GF-D8 (cell line): ENCODE measurements around the gene BPIFB2.

Experiments
- DNase-seq: peaks from one replicate; lab custom pipeline; 2025; lab: John Stamatoyannopoulos, UW

BPIFB2 gene

GRCh38 chr20:33070111-33071053, 62.9 kb downstream of the BPIFB2 start:
- DNase-seq: no peak

GRCh38 chr20:33071198-33071597, 63.7 kb downstream of the BPIFB2 start:
- no peak for DNase-seq

GRCh38 chr20:33072362-33072761, 64.9 kb downstream of the BPIFB2 start:
- no peak for DNase-seq

DNA sequence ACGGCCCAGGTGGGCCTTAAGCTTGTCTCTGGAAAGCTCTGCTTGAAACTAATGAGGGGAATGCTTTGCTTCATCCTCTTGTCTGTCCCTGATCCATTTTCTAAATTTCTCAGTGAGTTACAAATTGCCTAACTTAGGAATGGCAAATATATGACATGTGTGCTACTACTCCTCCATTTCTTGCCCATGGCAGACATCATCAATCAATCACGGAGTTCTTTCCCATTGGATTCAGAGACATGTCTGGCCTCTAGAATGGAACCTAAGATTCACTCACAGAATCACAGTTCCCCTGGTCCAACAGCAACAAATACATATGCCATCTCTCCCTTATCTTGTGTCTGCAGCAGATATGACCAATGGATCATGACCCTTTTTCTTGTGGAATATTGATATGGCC, 65.3 kb downstream of the BPIFB2 start:
- no peak for DNase-seq
